K562 (cell line): ENCODE results near the gene SDS. TPM values are rescaled to one million over a fixed set of nuclear protein-coding genes. Genes with fewer than 3 reads are reported as not detected.

Source experiments
- ATAC-seq: fragments of 200-7000 bp; cut with Tn5 transposase; 3 replicates; pipeline ENCODE4 v1.9.1; 2020; ENCODE audit warnings: moderate library complexity
- BruUV-seq: library from RNA; stranded (reverse); fragments of 400-500 nt; replicated peaks from 2 replicates; lab custom pipeline; 2021; lab: Mats Ljungman, UMichigan
- CTCF ChIA-PET: fragments of 300-600 bp; formaldehyde crosslinking; extraction: SDS; loops from one replicate; lab custom pipeline; 2021; ENCODE audit warnings: low intra/inter-chr PET ratio; lab: Yijun Ruan, JAX
- POLR2A ChIA-PET: fragments of 300-600, 350-650 bp; sonication (Branson Sonifier 250); formaldehyde crosslinking; extraction: SDS; loops from one replicate; lab custom pipeline; 2021; ENCODE audit warnings: antibody characterized with exemption, inconsistent platforms; lab: Yijun Ruan, JAX
- DNase-seq, 4 experiments: peaks; one replicate each; pipeline versions ENCODE4 v3.0.0 to v3.0.0-alpha.2; 2011 to 2018; ENCODE audit warnings: low spot score in 3 of 4, mixed read lengths in 3 of 4; ENCODE audit errors: extremely low read depth in 1 of 4
- FAIRE-seq: peaks from 2 replicates; lab custom pipeline; 2011; peaks lifted over from hg19 to GRCh38; lab: Jason Lieb, UNC
- H2AFZ ChIP-seq: 2 replicates; pipeline ENCODE4 v1.6.0; 2011; ENCODE audit warnings: low read depth, low read length, control low read depth, inconsistent platforms
- H3K27ac ChIP-seq: fragments of 200-600 bp; 3 replicates; pipeline ENCODE4 v1.8.0; 2011; ENCODE audit warnings: low read depth, mild to moderate bottlenecking, control low read depth, inconsistent platforms, low read length, moderate library complexity, mixed read lengths; ENCODE audit errors: extremely low read depth
- H3K27me3 ChIP-seq, 2 experiments: fragments of 300-600 bp in 1 of 2; 2 replicates in 1 of 2; 3 replicates in 1 of 2; pipeline versions ENCODE4 v1.6.0 to v1.8.0; 2011; ENCODE audit warnings: inconsistent platforms in 2 of 2, low read length in 2 of 2, mild to moderate bottlenecking in 1 of 2, mixed read lengths in 1 of 2, moderate library complexity in 1 of 2; ENCODE audit not compliant: control insufficient read depth in 2 of 2, insufficient read depth in 2 of 2
- H3K36me3 ChIP-seq: fragments of 300-600 bp; 3 replicates; pipeline ENCODE4 v1.8.0; 2011; ENCODE audit warnings: mild to moderate bottlenecking, low read length, inconsistent platforms; ENCODE audit not compliant: control insufficient read depth, insufficient read depth
- H3K4me1 ChIP-seq, 2 experiments: fragments of 200-600 bp in 1 of 2; replicated peaks in 1 of 2; 2 replicates in 1 of 2; 3 replicates in 1 of 2; pipeline versions ENCODE4 v1.5.1 to v1.8.0; 2011; ENCODE audit warnings: inconsistent platforms in 2 of 2, low read length in 2 of 2, mild to moderate bottlenecking in 1 of 2, mixed read lengths in 1 of 2, moderate library complexity in 1 of 2; ENCODE audit not compliant: control insufficient read depth in 2 of 2, insufficient read depth in 2 of 2
- H3K4me2 ChIP-seq: 2 replicates; pipeline ENCODE4 v1.6.1; 2011; ENCODE audit warnings: low read length, control low read depth, inconsistent platforms, mixed read lengths; ENCODE audit not compliant: insufficient read depth
- H3K4me3 ChIP-seq: fragments of 200-600 bp; sonication (generic), shearing (Covaris generic); 2 replicates; pipeline ENCODE4 v1.5.1; 2016; ENCODE audit warnings: control low read depth, inconsistent platforms
- H3K79me2 ChIP-seq: fragments of 200-600 bp; 3 replicates; pipeline ENCODE4 v1.8.0; 2011; ENCODE audit warnings: low read length, inconsistent platforms; ENCODE audit not compliant: control insufficient read depth, insufficient read depth
- H3K9ac ChIP-seq, 2 experiments: 2 replicates each; pipeline versions ENCODE4 v1.6.0 to v1.6.1; 2011; ENCODE audit warnings: low read depth in 2 of 2, low read length in 2 of 2, control low read depth in 1 of 2, inconsistent platforms in 1 of 2, mild to moderate bottlenecking in 1 of 2, mixed read lengths in 1 of 2; ENCODE audit not compliant: insufficient read depth in 1 of 2
- H3K9me1 ChIP-seq: one replicate; pipeline ENCODE4 v1.6.0; 2011; ENCODE audit warnings: inconsistent platforms, mild to moderate bottlenecking, low read length, moderate library complexity; ENCODE audit not compliant: control insufficient read depth, insufficient read depth
- H3K9me3 ChIP-seq: replicated peaks from 2 replicates; pipeline ENCODE4 v1.5.1; 2011; ENCODE audit warnings: low read depth, low read length, inconsistent platforms; ENCODE audit not compliant: control insufficient read depth, insufficient read depth
- H4K20me1 ChIP-seq: replicated peaks from 2 replicates; pipeline ENCODE4 v1.6.1; 2011; ENCODE audit warnings: low read length, inconsistent platforms, mixed read lengths; ENCODE audit not compliant: control insufficient read depth, insufficient read depth
- GABPB1 ChIP-seq: sonication (generic); formaldehyde crosslinking; IDR thresholded peaks from 2 replicates; pipeline ENCODE4 v1.8.0; 2022; ENCODE audit warnings: mild to moderate bottlenecking, missing genetic modification reagents
- LCOR ChIP-seq: sonication (generic); formaldehyde crosslinking; IDR thresholded peaks from 2 replicates; pipeline ENCODE4 v1.8.0; 2022; ENCODE audit warnings: mild to moderate bottlenecking, missing genetic modification reagents
- XRCC5 ChIP-seq: fragments of 200-400 bp; formaldehyde crosslinking; IDR thresholded peaks from 2 replicates; pipeline ENCODE4 v1.6.1; 2017; ENCODE audit warnings: low read depth, mild to moderate bottlenecking, low read length
- WGBS: fragments of 100-300 bp; shearing (Covaris generic); methylation state at CpG from one replicate; pipeline ENCODE4 v1.1.6; 2016; ENCODE audit warnings: low coverage, mixed read lengths; ENCODE audit not compliant: insufficient coverage; ENCODE audit errors: missing lambda C conversion rate; 5-methylcytosine and 5-hydroxymethylcytosine counted together
- in situ Hi-C: fragments of 300-500 bp; cut with MboI; formaldehyde crosslinking; loops from 4 replicates; pipeline ENCODE4 v1.15.0; 2018; ENCODE audit warnings: inconsistent platforms, mixed read lengths
- intact Hi-C: fragments of 100-400 bp; cut with micrococcal nuclease; formaldehyde crosslinking; loops from 2 replicates; pipeline ENCODE4 v1.14.2; 2022
- polyA plus RNA-seq, 8 experiments: library from polyadenylated mRNA; depleted of rRNA in 4 of 8; stranded (reverse) in 5 of 8; unstranded in 3 of 8; fragments of >200 nt; fragmentation: Nextera tagmentation in 2 of 8; fragmentation: Illumina TruSeq in 1 of 8; extraction: Ambion mirVana in 2 of 8; extraction: Trizol in 1 of 8; gene quantifications; 2 replicates each; pipeline versions ENCODE4 v1.2.1 to v1.2.3, GENCODE V29; 2011 to 2014; ENCODE audit warnings: inconsistent platforms in 1 of 8, missing spikeins in 1 of 8
- total RNA-seq, 7 experiments: library from RNA; depleted of rRNA in 6 of 7; stranded (reverse); fragments of >200 nt in 6 of 7; fragmentation: Illumina TruSeq in 2 of 7; extraction: Trizol in 2 of 7; gene quantifications; 2 replicates each; pipeline versions ENCODE4 v1.2.1 to v1.2.3, GENCODE V29; 2011 to 2021; ENCODE audit warnings: low replicate concordance in 1 of 7
- TF ChIP-seq, protein P1 (sequence below): sonication (generic); formaldehyde crosslinking; IDR thresholded peaks from 2 replicates; pipeline ENCODE4 v1.8.1; 2023; ENCODE audit warnings: mild to moderate bottlenecking, missing genetic modification reagents
- TF ChIP-seq, protein P2 (sequence below), 2 experiments: fragments of 450-650 bp; formaldehyde crosslinking in 1 of 2; IDR thresholded peaks; 2 replicates each; pipeline versions ENCODE4 v1.4.0 to v1.6.1; 2014 to 2020; ENCODE audit warnings: mild to moderate bottlenecking in 2 of 2, borderline replicate concordance in 1 of 2, low read depth in 1 of 2
- TF ChIP-seq, protein P3 (sequence below): conservative IDR thresholded peaks from 2 replicates; pipeline ENCODE4 v1.6.1; 2011; ENCODE audit warnings: low read depth, mild to moderate bottlenecking, low read length; ENCODE audit not compliant: control insufficient read depth

Gene SDS
- total and polyA plus RNA-seq, 9 of the 15 experiments (the other 6 are each of a cell fraction or from before 2014, with no cell fraction given), result 0.07 to 1.1 (median 0.12) TPM; not detected in 1

DNA sequence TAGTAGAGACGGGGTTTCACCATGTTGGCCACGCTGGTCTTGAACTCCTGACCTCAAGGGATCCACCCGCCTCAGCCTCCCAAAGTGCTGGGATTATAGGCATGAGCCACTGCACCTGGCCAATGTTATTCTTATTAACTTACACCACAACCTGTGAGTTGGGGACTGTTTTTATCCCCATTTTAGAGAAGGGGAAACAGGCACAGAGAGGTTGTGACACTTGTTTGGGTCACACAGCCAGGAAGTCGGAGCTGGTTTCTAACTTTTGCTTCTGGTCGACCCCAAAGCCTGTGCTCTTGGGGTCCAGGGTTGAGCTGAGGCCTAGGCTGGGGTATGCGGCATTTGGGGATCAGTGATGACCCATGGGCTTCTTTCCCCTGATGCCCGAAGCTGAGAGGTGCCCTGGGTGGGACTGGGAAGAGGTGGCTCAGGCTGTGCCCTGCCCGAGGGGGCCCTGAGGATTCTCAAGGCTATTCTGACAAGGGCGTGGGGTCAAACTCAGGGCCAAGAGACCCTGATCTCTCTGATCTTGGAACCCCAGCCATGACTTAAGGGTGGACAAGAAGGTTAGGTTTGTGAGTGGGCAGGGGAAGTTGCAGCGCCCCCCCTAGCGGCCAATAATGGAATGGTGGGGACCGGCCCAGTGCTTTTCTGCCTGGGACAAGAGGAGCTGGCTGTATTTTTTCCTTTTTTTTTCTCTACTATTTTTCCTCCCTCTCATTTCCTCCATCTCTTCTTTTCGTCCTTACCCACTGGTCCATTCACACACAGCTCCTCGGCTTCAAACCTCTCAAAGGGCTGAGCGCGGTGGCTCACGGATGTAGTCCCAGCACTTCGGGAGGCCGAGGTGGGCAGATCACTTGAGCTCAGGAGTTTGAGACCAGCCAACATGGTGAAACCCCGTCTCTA lies 21.5 kb upstream of the SDS start:
- Histone ChIP-seq H3K4me2 (no peak overlapping the region), H3K4me3 (no peak overlapping the region), H3K9ac (peak overlapping the region in 1 of 2 experiments; percentile 8; a peak in 1 of 4 replicates), H2AFZ (no peak overlapping the region), H3K9me1 (no peaks in the 10 kb centered on the region), H3K4me1 (peaks cover 28% of the 10 kb centered on the region in 2 experiments), H3K27me3 (no peaks in the 10 kb centered on the region), H3K27ac (no peak overlapping the region), H4K20me1 (no peaks in the 10 kb centered on the region), H3K36me3 (peaks cover 5% of the 10 kb centered on the region; the same call in 1 of the 3 replicates), H3K9me3 (peaks cover 2% of the 10 kb centered on the region), H3K79me2 (peaks cover 13% of the 10 kb centered on the region)
- BruUV-seq, result no TSS peak
- peak; percentile 51 for FAIRE-seq
- POLR2A ChIA-PET, result interaction anchor here (0.6 to 1.3 kb wide), 5 partner anchors 11 to 442 kb away, joined by 3 to 5 read pairs (median 3); no protein-coding TSS in a partner anchor
- CTCF ChIA-PET, result interaction anchor here (0.7 to 1.5 kb wide), 3 partner anchors 112 to 487 kb away, joined by 3 to 7 read pairs (median 3); no protein-coding TSS in a partner anchor
- WGBS, result 54% methylated on average over 19 of the region's 20 CpGs
- peak; percentile 69 to 77 (median 73) for DNase-seq
- ATAC-seq, result peak; percentile 77
- in situ Hi-C loops, result loop anchor here (25.0 kb wide), 1 partner anchor 238 kb away; the partner anchor contains the start of genes DDX54 and RITA1
- intact Hi-C loops, result loop anchor here (1.0 to 5.0 kb wide), 4 partner anchors 67 to 228 kb away; partner anchors contain the start of gene PLBD2
- TF ChIP-seq, protein P1, sequence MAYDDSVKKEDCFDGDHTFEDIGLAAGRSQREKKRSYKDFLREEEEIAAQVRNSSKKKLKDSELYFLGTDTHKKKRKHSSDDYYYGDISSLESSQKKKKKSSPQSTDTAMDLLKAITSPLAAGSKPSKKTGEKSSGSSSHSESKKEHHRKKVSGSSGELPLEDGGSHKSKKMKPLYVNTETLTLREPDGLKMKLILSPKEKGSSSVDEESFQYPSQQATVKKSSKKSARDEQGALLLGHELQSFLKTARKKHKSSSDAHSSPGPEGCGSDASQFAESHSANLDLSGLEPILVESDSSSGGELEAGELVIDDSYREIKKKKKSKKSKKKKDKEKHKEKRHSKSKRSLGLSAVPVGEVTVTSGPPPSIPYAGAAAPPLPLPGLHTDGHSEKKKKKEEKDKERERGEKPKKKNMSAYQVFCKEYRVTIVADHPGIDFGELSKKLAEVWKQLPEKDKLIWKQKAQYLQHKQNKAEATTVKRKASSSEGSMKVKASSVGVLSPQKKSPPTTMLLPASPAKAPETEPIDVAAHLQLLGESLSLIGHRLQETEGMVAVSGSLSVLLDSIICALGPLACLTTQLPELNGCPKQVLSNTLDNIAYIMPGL (CRISPR knock-in tag), result 0 out of 2 replicates have a peak, but pooled peaks have one; percentile 42
- TF ChIP-seq, protein P2, sequence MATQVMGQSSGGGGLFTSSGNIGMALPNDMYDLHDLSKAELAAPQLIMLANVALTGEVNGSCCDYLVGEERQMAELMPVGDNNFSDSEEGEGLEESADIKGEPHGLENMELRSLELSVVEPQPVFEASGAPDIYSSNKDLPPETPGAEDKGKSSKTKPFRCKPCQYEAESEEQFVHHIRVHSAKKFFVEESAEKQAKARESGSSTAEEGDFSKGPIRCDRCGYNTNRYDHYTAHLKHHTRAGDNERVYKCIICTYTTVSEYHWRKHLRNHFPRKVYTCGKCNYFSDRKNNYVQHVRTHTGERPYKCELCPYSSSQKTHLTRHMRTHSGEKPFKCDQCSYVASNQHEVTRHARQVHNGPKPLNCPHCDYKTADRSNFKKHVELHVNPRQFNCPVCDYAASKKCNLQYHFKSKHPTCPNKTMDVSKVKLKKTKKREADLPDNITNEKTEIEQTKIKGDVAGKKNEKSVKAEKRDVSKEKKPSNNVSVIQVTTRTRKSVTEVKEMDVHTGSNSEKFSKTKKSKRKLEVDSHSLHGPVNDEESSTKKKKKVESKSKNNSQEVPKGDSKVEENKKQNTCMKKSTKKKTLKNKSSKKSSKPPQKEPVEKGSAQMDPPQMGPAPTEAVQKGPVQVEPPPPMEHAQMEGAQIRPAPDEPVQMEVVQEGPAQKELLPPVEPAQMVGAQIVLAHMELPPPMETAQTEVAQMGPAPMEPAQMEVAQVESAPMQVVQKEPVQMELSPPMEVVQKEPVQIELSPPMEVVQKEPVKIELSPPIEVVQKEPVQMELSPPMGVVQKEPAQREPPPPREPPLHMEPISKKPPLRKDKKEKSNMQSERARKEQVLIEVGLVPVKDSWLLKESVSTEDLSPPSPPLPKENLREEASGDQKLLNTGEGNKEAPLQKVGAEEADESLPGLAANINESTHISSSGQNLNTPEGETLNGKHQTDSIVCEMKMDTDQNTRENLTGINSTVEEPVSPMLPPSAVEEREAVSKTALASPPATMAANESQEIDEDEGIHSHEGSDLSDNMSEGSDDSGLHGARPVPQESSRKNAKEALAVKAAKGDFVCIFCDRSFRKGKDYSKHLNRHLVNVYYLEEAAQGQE (IDR thresholded peaks at IDR 0.05; ENCODE audit: borderline replicate concordance), result peak; percentile 82
- TF ChIP-seq, protein P2 (CRISPR knock-in tag; IDR thresholded peaks at IDR 0.05; ENCODE audit: low read depth), result no peak
- TF ChIP-seq LCOR (CRISPR knock-in tag) (no peak), GABPB1 (CRISPR knock-in tag) (no peak; the same call in 1 of the 2 replicates), XRCC5 (peak; percentile 93)
- TF ChIP-seq, protein P3, sequence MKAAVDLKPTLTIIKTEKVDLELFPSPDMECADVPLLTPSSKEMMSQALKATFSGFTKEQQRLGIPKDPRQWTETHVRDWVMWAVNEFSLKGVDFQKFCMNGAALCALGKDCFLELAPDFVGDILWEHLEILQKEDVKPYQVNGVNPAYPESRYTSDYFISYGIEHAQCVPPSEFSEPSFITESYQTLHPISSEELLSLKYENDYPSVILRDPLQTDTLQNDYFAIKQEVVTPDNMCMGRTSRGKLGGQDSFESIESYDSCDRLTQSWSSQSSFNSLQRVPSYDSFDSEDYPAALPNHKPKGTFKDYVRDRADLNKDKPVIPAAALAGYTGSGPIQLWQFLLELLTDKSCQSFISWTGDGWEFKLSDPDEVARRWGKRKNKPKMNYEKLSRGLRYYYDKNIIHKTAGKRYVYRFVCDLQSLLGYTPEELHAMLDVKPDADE, result no peak
